ENCODE data around the gene DSE. TPM values are rescaled to one million over a fixed set of nuclear protein-coding genes. Genes with fewer than 3 reads are reported as not detected.

Gene DSE
- polyA plus RNA-seq, 2 of the 4 experiments (the other 2 are of a cell fraction), result 20.2 to 22.7 TPM

- ChIA-PET CTCF (no interaction called here), POLR2A (no interaction called here)
- Histone ChIP-seq H3K4me3 (no peak overlapping the region), H3K9me3 (no peaks in the 10 kb centered on the region), H3K27ac (no peak overlapping the region; a peak in 1 of 6 replicates), H3K4me1 (peaks cover 26% of the 10 kb centered on the region), H3K4me2 (peak overlapping the region; percentile 49)
- DNase-seq (ENCODE audit: low read depth in 1 of 2, low spot score in 1 of 2) (no peak), ATAC-seq (no peak), FAIRE-seq (no peak)
- no peak for TF ChIP-seq ZFP36 (IDR thresholded peaks at IDR 0.05; ENCODE audit: borderline replicate concordance, partially characterized antibody)
- TF ChIP-seq, protein P1, sequence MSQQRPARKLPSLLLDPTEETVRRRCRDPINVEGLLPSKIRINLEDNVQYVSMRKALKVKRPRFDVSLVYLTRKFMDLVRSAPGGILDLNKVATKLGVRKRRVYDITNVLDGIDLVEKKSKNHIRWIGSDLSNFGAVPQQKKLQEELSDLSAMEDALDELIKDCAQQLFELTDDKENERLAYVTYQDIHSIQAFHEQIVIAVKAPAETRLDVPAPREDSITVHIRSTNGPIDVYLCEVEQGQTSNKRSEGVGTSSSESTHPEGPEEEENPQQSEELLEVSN (IDR thresholded peaks at IDR 0.05; ENCODE audit: borderline replicate concordance, low read depth), result no peak
- TF ChIP-seq FOSB (CRISPR knock-in tag; IDR thresholded peaks at IDR 0.05), result no peak
- TF ChIP-seq HEYL (CRISPR knock-in tag; IDR thresholded peaks at IDR 0.05), result no peak
- TF ChIP-seq, protein P2, sequence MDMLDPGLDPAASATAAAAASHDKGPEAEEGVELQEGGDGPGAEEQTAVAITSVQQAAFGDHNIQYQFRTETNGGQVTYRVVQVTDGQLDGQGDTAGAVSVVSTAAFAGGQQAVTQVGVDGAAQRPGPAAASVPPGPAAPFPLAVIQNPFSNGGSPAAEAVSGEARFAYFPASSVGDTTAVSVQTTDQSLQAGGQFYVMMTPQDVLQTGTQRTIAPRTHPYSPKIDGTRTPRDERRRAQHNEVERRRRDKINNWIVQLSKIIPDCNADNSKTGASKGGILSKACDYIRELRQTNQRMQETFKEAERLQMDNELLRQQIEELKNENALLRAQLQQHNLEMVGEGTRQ (IDR thresholded peaks at IDR 0.05), result no peak
- TF ChIP-seq, protein P3, sequence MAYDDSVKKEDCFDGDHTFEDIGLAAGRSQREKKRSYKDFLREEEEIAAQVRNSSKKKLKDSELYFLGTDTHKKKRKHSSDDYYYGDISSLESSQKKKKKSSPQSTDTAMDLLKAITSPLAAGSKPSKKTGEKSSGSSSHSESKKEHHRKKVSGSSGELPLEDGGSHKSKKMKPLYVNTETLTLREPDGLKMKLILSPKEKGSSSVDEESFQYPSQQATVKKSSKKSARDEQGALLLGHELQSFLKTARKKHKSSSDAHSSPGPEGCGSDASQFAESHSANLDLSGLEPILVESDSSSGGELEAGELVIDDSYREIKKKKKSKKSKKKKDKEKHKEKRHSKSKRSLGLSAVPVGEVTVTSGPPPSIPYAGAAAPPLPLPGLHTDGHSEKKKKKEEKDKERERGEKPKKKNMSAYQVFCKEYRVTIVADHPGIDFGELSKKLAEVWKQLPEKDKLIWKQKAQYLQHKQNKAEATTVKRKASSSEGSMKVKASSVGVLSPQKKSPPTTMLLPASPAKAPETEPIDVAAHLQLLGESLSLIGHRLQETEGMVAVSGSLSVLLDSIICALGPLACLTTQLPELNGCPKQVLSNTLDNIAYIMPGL (CRISPR knock-in tag; IDR thresholded peaks at IDR 0.05; ENCODE audit: borderline replicate concordance), result no peak
- TF ChIP-seq ZSCAN20 (CRISPR knock-in tag; IDR thresholded peaks at IDR 0.05), result no peak
- TF ChIP-seq, protein P4, sequence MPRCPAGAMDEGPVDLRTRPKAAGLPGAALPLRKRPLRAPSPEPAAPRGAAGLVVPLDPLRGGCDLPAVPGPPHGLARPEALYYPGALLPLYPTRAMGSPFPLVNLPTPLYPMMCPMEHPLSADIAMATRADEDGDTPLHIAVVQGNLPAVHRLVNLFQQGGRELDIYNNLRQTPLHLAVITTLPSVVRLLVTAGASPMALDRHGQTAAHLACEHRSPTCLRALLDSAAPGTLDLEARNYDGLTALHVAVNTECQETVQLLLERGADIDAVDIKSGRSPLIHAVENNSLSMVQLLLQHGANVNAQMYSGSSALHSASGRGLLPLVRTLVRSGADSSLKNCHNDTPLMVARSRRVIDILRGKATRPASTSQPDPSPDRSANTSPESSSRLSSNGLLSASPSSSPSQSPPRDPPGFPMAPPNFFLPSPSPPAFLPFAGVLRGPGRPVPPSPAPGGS (IDR thresholded peaks at IDR 0.05), result no peak
- no peak for TF ChIP-seq CBX8 (IDR thresholded peaks at IDR 0.05)
- no peak for TF ChIP-seq NPAS2 (CRISPR knock-in tag; IDR thresholded peaks at IDR 0.05; ENCODE audit: borderline replicate concordance)
- no peak for TF ChIP-seq RNF2 (IDR thresholded peaks at IDR 0.05; ENCODE audit: borderline replicate concordance, low read depth)
- no peak for TF ChIP-seq TP53 (CRISPR knock-in tag; IDR thresholded peaks at IDR 0.05)
- no peak for TF ChIP-seq HOXB13 (CRISPR knock-in tag; IDR thresholded peaks at IDR 0.05; ENCODE audit: low read depth)
Measured at GRCh38 chr6:116379764-116380163, 9.0 kb downstream of the DSE start.

GRCh38 chr6:116380346-116380745, 9.6 kb downstream of the DSE start:
- DNase-seq (ENCODE audit: low read depth in 1 of 2, low spot score in 1 of 2), result no peak
- H3K4me1 ChIP-seq, result peaks cover 31% of the 10 kb centered on the region
- no peak overlapping the region for H3K4me3 ChIP-seq
- ChIA-PET POLR2A (no interaction called here), CTCF (no interaction called here)
- no peak for FAIRE-seq
- ATAC-seq, result no peak
- 54% methylated on average over 1 of the region's 1 CpG for WGBS (ENCODE audit: missing lambda C conversion rate)
- TF ChIP-seq CBX8 (IDR thresholded peaks at IDR 0.05) (no peak), BHLHE40 (IDR thresholded peaks at IDR 0.05; ENCODE audit: low read depth, low read length) (no peak), MYC (IDR thresholded peaks at IDR 0.05; ENCODE audit: borderline replicate concordance, low read length) (no peak), PHF8 (IDR thresholded peaks at IDR 0.05; ENCODE audit: borderline replicate concordance, low read depth) (no peak), SMC3 (IDR thresholded peaks at IDR 0.05) (no peak), SREBF2 (IDR thresholded peaks at IDR 0.05) (no peak), ZC3H11A (IDR thresholded peaks at IDR 0.05) (no peak), EP300 (IDR thresholded peaks at IDR 0.05) (no peak), NR3C1 (IDR thresholded peaks at IDR 0.05) (no peak), GATA3 (IDR thresholded peaks at IDR 0.05; ENCODE audit: borderline replicate concordance) (no peak), ZFP36 (IDR thresholded peaks at IDR 0.05; ENCODE audit: borderline replicate concordance, partially characterized antibody) (no peak), CBX2 (IDR thresholded peaks at IDR 0.05; ENCODE audit: borderline replicate concordance, low read depth) (no peak), CHD2 (IDR thresholded peaks at IDR 0.05; ENCODE audit: low read length, partially characterized antibody) (no peak)
- TF ChIP-seq, protein P5, sequence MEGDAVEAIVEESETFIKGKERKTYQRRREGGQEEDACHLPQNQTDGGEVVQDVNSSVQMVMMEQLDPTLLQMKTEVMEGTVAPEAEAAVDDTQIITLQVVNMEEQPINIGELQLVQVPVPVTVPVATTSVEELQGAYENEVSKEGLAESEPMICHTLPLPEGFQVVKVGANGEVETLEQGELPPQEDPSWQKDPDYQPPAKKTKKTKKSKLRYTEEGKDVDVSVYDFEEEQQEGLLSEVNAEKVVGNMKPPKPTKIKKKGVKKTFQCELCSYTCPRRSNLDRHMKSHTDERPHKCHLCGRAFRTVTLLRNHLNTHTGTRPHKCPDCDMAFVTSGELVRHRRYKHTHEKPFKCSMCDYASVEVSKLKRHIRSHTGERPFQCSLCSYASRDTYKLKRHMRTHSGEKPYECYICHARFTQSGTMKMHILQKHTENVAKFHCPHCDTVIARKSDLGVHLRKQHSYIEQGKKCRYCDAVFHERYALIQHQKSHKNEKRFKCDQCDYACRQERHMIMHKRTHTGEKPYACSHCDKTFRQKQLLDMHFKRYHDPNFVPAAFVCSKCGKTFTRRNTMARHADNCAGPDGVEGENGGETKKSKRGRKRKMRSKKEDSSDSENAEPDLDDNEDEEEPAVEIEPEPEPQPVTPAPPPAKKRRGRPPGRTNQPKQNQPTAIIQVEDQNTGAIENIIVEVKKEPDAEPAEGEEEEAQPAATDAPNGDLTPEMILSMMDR (IDR thresholded peaks at IDR 0.05), result no peak
- peak overlapping the region; percentile 49 for H3K4me2 ChIP-seq
- H3K9me3 ChIP-seq, result no peaks in the 10 kb centered on the region
- peak overlapping the region; percentile 13 to 68; a peak in 5 of 6 replicates for H3K27ac ChIP-seq
